H1 (cell line): ENCODE results near the gene EME2. TPM values are rescaled to one million over a fixed set of nuclear protein-coding genes. Genes with fewer than 3 reads are reported as not detected.

Experiments
- POLR2AphosphoS5 ChIP-seq: IDR thresholded peaks from 2 replicates; pipeline ENCODE4 v1.6.1; 2011; ENCODE audit warnings: low read depth, low read length
- polyA plus RNA-seq, 7 experiments: library from polyadenylated mRNA; depleted of rRNA in 3 of 7; stranded (reverse) in 5 of 7; unstranded in 2 of 7; fragments of >200 nt in 5 of 7; fragments of 200-250 nt in 2 of 7; gene quantifications; 1 replicate in 5 of 7; 2 replicates in 1 of 7; 4 replicates in 1 of 7; pipeline versions ENCODE4 v1.2.1 to v1.2.3, GENCODE V29; 2011 to 2013; ENCODE audit warnings: missing spikeins in 2 of 7, mixed read lengths in 2 of 7
- total RNA-seq: library from RNA; stranded (reverse); fragmentation: NEBNext Ultra II Directional; extraction: Animal tissue kit (Norgen Biotek cat#: 25700); gene quantifications from 2 replicates; pipeline ENCODE4 v1.2.1, GENCODE V29; 2021

The EME2 gene
- total and polyA plus RNA-seq, 2 of the 8 experiments (the other 6 are each of a cell fraction or from before 2014, with no cell fraction given) = 13.1 to 19.7 TPM

GRCh38 chr16:1770328-1771187 is 2.1 kb upstream of the EME2 start (continued):
- peak; percentile 81 for TF ChIP-seq POLR2AphosphoS5
